ENCODE data around the gene DCP1B. TPM values are rescaled to one million over a fixed set of nuclear protein-coding genes. Genes with fewer than 3 reads are reported as not detected.

Gene DCP1B
- polyA plus RNA-seq (ENCODE audit: insufficient read length in 4 of 4), result 10 to 100 TPM; 25.8 to 33.4 (median 29.5) TPM

DNA sequence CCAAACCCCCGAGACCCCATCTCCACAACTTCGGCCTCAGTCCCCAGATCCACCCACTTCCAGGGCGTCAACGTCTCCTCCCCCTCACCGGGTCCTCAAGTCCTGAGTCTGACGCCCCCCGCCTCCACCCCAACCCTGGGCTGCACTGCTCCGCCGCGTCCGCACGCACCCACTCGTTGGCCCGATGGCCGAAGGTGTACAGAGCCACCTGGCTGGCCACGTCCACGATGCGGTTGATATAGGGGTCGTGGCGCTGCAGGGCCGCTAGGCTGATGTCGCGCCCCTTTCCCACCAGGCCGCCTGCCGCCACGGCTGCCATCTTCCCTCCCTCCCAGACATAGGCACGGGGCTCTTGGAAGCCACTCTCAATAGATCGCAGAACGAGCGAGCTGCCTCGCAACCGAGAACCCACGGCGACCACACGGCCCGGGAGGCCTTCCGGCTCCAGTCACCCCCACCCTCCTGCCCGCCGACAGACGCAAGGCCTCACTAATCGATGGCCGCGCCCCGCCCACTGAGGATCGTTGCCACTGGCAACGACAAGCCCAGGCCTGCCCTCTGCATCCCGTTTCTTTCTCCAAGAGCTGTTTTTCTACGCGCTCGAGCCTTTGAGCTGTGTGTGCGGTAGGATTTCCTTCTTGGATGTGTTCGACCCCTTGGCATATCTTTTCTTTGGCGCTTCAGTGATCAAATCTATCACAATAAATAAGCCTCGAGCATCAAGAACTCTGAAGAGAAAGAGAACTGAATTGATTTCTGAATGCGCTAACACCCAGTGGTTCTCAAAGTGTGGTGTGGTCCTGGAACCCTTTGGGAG lies at the start of gene DCP1B:
Gene DCP1B (minus strand): TSS at position 345 of the 817 bp plus-strand sequence. CDS start 26 bp downstream, at position 319.
- DNase-seq (ENCODE audit: low read depth in 4 of 4, low spot score in 3 of 4), result peak; percentile 86 to 90 (median 90)

DNA sequence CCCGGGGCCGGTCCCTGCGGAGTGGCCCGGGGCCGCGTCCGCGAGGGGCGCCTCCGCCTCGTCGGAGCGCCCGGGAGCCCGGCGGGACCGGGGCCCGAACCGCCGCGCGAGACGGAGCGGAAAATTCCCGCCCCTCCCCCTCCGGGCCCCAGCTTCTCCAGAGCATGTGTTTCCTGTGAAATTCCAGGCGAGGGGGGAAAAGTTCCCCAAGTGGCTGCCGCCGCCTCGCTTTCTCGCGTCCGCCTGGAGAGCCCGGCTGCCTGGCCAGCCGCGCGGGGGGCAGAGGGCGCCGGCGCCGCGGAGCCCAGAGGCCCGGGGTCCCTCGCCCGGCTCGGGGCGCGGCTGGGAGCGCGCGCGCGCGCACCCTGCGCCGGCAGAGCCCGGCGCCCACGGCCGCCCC lies 49.4 kb upstream of the DCP1B start:
- no peak for DNase-seq (ENCODE audit: low read depth in 4 of 4, low spot score in 3 of 4)

DNA sequence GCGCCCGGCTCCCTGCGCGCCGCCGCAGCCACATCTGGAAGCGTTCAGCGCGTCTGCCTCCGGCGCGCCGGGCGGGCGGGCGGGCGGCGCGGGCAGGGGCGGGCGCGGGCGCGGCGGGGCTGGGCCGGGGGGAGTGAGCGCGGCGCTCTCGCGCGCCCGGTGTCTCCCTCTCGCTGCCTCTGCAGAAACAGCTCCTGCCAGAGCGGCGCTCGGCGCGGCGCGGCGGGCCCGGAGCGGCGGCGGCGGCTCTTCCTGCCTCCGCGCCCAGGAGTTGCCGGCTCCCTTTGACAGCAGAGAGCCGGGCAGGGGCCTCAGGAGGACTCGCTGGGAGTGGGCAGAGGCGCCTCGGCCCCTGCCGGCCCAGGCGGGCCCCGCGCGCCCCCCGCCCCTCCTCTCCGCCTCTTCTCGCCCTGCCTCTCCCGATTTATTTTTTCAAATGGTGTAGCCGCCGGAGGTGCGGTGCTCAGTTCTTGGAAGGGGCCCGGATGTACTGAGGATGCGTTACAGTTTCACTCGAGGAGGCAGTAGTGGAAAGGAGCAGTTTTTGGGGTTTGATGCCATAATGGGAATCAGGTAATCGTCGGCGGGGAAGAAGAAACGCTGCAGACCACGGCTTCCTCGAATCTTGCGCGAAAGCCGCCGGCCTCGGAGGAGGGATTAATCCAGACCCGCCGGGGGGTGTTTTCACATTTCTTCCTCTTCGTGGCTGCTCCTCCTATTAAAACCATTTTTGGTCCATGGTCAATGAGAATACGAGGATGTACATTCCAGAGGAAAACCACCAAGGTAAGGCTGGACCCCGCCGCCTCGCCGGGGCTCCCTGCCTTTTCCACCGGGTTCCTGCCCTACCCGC lies 48.8 kb upstream of the DCP1B start, which contains the start of gene CACNA1C:
Gene CACNA1C (plus strand): TSS at position 162 of the 853 bp plus-strand sequence. CDS start 576 bp downstream, at position 738.
- DNase-seq (ENCODE audit: low read depth in 4 of 4, low spot score in 3 of 4), result no peak

DNA sequence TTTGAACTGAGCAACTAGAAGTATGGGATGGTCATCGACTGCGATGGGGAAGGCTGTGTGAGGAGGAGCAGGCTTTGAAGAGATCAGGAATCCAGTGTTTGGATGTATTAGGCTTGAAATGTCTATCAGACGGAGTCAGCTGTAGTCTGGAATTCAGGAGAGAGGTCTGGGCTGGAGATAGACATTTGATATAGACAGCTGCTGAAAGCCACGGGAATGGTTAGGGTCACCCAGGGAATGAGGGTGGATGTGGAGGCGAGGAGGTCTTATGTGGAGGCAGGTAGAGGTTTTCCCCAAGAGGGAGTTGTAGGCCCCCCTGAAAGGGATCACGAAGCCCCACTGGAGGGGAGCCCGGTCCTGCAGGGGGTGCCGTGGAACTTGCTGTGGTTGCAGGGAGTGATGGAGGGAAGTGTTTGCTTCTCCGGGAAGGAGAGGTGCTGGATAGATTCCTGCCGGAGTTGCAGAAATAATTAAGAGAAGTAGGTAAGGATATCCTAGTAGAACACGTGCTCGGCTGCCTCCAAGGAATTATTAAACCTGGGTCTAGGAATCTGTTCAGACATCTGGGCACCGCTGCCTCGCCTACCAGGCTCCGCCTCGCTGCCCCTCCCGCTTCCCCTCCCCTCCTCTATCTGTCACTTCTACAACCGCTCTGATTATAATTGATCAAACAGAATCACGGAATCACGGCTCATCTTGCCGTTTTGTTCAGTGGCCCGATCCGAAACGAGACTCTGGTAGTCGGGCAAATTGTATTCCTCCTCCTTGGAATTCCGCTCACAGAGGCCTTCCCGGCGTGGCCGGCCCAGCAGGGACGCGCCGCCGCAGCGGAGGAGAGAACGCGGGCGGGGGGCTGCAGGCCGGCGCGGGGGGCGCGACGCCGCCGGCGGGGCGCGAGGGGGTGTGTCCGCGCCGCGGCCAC lies 47.7 kb upstream of the DCP1B start:
- DNase-seq (ENCODE audit: low read depth in 4 of 4, low spot score in 3 of 4), result no peak

DNA sequence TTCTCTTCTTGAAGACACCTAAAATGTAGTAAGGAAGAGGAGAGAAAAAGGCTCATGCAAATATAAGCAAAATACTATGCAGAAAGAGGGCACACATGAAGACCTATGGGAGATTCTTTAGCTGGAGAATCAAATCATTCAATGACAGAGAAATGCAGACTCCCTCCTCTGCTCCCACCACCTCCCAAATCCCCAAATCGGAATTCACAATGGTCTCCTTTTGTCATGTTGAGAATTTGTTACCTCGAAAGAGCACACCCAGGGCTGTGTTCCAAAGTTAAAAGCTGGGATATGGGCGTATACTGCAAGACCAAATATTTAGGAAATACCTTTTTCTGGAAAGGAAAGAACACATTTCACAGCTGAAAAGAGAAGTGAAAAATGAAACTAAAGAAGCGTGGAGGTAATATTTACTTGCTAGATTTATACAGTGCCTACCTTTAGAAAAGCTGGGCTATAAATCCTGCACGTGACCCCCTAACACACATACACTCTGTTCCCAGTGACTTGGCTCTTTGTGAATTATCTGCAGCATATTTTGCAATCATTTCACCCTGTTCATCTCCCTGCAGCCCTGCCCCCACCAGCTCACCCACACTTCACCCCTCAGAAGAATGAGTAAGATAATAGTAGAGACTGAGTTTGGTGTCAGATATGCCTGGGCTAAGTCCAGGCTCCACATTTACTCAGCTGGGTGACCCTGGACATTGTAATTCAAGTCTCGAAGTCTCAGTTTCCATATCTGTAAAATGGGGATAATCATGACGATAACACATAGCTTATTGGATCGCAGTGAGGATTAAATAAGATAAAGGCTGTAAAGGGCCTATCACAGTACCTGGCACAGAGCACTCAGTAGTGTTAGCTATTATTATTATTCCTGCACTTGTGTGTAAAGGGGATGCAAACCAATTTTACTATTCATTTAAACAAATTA lies 45.6 kb upstream of the DCP1B start:
- DNase-seq (ENCODE audit: low read depth in 4 of 4, low spot score in 3 of 4), result no peak

DNA sequence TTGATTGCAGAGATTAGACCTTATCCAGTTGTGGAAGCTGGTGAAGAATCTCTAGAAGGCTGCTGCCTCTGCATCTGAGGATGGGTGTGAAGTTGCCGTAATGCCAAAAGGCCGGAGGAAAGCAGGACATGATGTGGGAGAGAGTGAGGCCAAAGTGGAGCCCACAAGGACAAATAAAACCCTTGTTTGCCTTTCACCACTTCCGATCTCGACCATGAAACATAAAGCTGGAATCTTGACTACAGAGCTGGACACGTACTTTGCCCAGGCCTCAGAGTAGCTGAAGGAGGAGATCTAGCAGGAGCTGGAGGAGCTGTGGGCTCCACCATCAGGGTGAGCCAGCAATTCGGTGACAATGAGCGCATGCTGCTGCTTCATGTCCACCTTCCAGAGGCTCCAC lies 43.5 kb upstream of the DCP1B start:
- DNase-seq (ENCODE audit: low read depth in 4 of 4, low spot score in 3 of 4), result no peak

DNA sequence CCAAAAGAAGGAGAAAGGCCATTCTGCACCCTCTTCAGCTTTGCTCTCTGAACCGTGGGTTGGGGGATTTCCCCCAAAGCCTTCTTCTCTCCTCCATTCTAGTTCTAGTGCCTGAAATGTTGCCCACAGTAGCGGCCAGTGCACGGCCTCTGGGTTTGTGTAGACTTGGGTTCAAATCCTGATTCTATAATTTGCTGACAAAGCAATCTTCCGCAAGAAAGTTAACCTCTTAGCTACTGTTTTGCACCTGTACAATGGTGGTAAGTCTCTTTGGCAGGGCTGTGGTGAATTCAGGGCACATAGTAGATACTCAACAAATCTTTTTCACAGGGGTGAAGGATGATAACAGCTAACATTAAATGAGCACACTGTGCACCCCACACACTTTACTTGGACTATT lies 42.7 kb upstream of the DCP1B start:
- DNase-seq (ENCODE audit: low read depth in 4 of 4, low spot score in 3 of 4), result no peak

DNA sequence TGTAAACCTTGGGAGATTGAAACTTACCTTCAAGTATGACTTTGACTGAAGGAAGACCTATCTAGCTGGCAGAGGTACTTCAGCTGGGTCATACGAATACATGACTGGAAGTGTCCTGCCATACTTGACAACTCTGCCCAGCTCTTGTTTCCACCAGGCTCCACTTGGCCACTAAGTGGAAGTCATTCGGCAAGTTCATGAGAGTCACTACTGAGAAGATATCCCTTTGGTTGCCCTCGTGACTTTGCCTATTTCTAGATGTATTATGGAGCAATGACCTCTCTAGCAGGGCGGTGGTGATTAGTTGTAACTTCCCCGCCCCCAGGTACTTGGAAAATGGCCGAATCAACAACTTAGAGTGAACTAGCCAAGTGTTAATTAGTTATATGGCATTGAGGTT lies 39.9 kb upstream of the DCP1B start:
- DNase-seq (ENCODE audit: low read depth in 4 of 4, low spot score in 3 of 4), result no peak

DNA sequence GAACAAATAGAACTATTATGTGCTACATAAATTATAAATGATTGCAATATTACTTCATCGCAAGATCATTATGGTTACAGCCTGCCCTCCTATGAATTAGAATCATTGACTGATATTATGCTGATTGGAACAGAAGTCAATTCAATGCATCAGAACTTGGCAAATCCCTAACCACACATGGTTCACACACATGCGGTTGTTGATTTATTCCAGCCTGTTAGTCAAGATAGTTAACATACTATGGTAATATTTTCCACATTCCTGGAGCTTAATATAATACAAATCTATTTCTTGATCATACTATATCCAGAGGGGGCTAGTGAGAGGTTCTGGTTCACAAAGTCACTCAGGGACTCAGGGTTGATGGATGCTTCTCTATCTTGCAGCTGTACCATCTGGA lies 38.8 kb upstream of the DCP1B start:
- no peak for DNase-seq (ENCODE audit: low read depth in 4 of 4, low spot score in 3 of 4)

DNA sequence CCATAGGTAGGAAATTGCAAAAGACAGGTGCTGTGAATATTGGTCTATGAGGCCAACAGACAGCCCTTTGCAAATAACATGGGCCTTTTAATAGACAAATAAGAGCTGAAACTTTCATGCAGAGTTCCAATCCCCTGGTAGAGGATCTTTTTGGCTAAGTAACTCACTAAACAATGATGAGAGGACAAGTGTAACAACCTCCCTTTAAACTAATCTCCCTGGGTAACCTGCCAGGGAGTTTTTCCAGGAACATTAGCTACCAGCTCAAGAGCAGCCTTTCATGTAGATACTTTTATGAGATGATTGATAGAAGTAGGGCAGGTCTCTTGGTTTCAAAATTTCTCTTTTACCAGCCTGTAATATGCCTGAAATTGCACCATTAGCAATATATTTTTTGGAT lies 34.8 kb upstream of the DCP1B start:
- no peak for DNase-seq (ENCODE audit: low read depth in 4 of 4, low spot score in 3 of 4)

DNA sequence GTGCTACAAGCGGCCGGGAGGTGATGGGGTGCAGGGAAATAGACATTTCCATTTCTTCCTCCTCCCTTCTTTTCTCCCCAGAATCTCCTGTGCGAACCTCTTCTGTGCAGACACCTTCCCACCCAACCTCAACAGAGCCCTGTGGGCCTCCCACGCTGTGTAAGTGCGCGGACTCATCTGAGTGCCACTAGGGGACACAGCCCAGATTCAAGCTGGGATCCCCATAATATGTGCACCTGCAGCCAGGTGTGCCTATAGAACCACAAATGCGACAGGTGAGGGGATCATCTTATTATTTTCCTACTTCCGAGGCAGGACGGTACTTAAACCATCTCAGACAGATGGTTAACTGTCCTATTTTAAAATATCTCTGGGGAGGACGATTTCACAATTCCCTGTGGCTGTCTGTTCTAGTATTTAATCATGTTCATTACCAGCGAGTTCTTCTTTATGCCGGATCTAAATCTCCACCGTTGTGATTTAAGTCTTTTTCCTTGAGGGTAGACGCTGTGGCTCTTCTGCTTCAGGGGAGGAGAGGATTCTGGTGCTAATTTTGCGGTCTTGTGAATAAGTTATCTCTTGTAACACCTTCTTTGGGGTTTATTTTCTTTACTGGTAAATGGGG lies 31.3 kb upstream of the DCP1B start:
- DNase-seq (ENCODE audit: low read depth in 4 of 4, low spot score in 3 of 4), result no peak

DNA sequence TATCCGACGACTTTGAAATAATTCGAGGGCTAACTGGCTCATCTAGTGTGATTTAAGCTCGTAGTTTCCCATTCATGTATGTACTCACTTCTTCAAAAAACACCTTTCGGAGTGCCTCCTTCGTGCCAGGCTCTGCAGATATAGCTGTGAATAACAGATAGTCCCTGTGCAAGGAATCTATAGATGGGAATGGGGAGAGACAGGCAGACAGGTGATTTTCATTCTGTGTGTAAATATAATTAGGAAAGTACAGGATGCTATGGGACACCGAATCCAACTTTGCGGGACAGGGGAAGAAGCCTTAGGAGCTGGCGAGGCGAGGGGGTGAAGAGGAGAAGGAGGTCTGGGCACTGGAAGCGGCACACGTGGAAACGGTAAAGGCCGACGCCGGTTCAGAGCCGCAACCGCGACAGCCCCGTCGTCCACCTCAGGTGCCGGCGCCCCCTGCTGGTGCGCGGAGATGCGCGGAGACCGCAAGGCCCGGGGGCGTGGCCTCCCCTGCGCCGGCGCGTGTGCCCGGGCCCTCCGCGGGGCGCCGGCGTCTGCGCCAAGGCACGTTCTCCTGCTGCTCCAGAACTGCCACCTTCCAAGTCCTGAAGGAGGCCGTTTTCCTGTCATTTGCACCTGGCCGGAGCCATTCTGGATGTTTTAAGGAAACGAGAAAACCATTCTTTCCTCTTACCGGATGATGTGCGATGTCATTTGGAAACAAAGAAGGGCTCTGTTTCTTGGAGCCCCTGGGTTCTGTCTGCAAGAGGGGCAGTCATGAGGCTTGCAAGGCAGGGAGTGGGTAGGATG lies 30.6 kb upstream of the DCP1B start:
- peak in 3 of 4 donors; percentile 71 to 75 (median 74) for DNase-seq (ENCODE audit: low read depth in 4 of 4, low spot score in 3 of 4)

DNA sequence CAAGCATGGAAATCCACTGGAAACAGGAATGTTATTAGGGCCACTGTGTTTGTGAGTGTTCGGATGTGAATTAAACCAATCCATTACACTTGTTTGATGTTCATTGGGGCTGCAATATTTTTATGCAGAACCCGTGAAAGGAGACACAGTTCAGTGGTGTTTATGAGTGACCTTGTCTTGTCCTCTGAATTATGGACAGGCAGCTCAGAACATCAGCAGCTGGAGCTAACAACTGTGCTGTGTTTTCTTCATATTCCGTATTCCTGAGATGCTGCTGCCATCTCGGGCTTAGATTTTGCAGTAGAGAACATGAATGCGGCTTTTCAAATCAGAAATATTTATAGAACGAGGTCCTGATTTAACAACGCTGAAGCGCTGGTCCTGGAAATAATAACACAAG lies 28.2 kb upstream of the DCP1B start:
- DNase-seq (ENCODE audit: low read depth in 4 of 4, low spot score in 3 of 4), result no peak

DNA sequence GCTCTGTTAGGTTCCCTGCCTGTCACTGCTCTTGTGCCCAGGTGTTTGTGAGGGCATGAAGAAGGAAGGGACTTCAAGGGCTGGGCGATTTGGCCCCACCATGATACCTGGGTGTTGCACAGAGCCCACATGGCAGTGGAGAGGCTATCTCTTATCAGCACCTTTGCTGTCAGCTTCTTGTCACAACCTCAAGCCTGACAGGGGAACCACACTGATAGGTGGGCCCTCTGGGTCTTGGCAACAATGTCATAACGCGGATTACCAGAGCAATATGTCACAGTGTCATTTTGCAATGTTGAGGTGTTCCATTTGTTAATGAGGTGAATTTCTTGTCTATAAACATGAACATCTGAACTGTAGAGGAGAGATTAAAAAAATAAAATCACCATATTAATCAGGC lies 25.6 kb upstream of the DCP1B start:
- no peak for DNase-seq (ENCODE audit: low read depth in 4 of 4, low spot score in 3 of 4)

DNA sequence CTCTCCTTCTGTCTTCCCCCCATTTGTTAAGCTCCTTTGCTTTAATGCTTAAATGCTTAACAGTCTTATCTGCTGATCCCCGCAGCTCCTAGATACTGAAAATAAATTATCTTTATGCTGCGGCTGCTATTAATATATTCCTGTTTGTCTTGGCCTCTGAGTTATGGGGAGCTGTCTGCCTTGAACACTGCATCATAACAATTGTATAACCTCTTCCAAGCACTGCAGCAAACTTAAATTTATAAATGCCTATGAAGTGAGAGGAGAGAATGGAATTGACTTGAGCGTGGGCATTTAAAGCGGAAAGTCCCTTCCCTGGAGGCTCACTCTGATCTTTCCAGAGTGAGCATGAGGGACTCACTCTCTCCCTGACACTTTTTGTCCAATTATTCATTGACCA lies 23.1 kb upstream of the DCP1B start:
- DNase-seq (ENCODE audit: low read depth in 4 of 4, low spot score in 3 of 4), result no peak

DNA sequence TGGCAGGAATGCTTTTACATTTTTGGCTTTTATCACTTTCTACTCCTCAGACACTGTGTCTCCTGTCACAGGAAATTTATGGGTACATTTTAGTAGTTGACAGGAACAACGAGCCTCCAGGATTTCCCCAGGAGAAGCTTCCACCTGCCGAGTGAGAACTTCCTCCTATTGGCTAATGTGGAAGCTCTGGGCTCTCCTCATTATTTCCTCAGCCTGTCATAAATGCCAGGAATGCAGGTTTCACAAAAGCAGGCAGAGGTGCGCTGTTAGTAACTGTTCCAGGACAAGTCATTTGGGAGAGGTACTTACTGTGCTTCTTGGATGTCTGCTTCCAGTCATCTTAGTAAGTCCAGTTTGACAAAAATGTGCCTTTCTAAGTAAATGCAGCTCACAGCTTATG lies 19.1 kb upstream of the DCP1B start:
- no peak for DNase-seq (ENCODE audit: low read depth in 4 of 4, low spot score in 3 of 4)

DNA sequence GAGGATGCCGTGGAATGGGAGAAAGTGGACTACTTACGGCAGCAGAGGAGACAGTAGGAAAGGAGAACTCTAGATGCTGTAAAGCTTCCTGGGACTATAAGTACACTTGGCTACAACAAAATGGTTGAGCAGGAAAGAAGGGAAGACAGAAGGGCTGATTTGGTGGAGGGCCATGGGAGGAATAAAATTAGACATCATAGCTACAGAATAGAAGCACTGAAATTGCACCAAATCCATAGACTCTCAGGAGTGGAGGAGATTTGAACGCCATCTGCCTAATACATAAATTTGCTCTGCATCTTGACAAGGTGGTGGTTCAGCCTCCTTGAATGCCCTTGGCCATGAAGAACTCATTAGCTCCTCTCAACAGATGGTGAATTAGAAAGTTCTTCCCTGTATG lies 16.3 kb upstream of the DCP1B start:
- no peak for DNase-seq (ENCODE audit: low read depth in 4 of 4, low spot score in 3 of 4)

DNA sequence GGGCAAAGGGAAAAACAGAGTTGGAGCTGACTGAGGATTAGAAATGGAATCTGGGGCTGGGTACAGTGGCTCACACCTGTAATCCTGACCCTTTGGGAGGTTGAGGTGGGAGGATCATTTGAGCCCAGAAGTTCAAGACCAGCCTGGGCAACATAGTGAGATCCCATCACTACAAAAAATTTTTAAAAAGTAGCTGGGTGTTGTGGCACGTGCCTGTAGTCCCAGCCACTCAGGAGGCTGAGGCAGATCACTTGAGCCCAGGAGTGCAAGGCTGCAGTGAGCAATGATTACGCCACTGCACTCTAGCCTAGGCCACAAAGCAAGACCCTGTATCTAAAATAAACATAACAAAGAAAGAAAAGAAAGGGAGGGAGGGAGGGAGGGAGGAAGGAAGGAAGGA lies 14.9 kb upstream of the DCP1B start:
- no peak for DNase-seq (ENCODE audit: low read depth in 4 of 4, low spot score in 3 of 4)
